ENCODE data around the gene NR2E3. TPM values are rescaled to one million over a fixed set of nuclear protein-coding genes. Genes with fewer than 3 reads are reported as not detected.
"Not testable (repeated sequence)": the region's sequence is repeated elsewhere in the genome, so short reads cannot be mapped to it uniquely, and the experiment has no call there.

NR2E3 gene
- total RNA-seq, 1 donor from 2014 or later: not detected

DNA sequence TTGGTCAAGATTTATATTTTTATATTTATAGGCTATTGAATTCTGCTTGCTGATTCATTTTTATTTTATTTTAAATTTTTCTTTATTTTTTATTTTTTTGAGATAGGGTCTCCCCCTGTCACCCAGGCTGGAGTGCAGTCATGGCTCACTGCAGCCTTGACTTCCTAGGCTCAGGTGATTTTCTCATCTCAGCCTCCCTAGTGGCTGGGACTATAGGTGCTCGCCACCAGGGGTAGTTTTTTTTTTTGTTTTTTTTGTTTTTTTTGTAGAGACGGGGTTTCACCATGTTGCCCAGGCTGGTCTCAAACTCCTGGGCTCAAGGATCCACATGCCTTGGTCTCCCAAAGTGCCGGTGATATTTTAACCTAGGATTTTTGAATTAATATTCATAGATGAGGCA is 31.2 kb downstream of the NR2E3 start:
- Histone ChIP-seq H3K36me3 (ENCODE audit: insufficient read depth, low read length) (peaks cover 6% of the 10 kb centered on the region), H3K4me3 (ENCODE audit: insufficient read depth, low read depth, low read length) (no peak overlapping the region), H4K20me1 (ENCODE audit: insufficient read depth, low read length) (no peaks in the 10 kb centered on the region), H2AFZ (ENCODE audit: low read depth, low read length) (no peak overlapping the region), H3K9me3 (ENCODE audit: insufficient read depth, low read depth, low read length) (no peaks in the 10 kb centered on the region), H3K27me3 (ENCODE audit: insufficient read depth, low read length) (no peaks in the 10 kb centered on the region), H3K4me2 (ENCODE audit: low read length) (no peak overlapping the region), H3K9ac (ENCODE audit: low read length) (no peak overlapping the region), H3K79me2 (ENCODE audit: insufficient read depth, low read length) (no peaks in the 10 kb centered on the region), H3K4me1 (ENCODE audit: insufficient read depth, low read length) (no peaks in the 10 kb centered on the region), H3K27ac (ENCODE audit: low read depth, low read length) (no peak overlapping the region)
- Mint-ChIP-seq H3K4me3 (ENCODE audit: unreplicated experiment) (no peak overlapping the region), H3K36me3 (ENCODE audit: low read depth, unreplicated experiment) (peaks cover 2% of the 10 kb centered on the region), H3K27me3 (ENCODE audit: low read depth, unreplicated experiment) (no peaks in the 10 kb centered on the region), H3K27ac (ENCODE audit: unreplicated experiment) (no peak overlapping the region), H3K4me1 (ENCODE audit: low read depth, unreplicated experiment) (no peaks in the 10 kb centered on the region), H3K9me3 (ENCODE audit: unreplicated experiment) (no peaks in the 10 kb centered on the region)
- no peak for DNase-seq (ENCODE audit: low read depth)
- TF ChIP-seq EZH2 (IDR thresholded peaks at IDR 0.05; ENCODE audit: insufficient read depth, low read length): no peak
- TF ChIP-seq, protein P1, sequence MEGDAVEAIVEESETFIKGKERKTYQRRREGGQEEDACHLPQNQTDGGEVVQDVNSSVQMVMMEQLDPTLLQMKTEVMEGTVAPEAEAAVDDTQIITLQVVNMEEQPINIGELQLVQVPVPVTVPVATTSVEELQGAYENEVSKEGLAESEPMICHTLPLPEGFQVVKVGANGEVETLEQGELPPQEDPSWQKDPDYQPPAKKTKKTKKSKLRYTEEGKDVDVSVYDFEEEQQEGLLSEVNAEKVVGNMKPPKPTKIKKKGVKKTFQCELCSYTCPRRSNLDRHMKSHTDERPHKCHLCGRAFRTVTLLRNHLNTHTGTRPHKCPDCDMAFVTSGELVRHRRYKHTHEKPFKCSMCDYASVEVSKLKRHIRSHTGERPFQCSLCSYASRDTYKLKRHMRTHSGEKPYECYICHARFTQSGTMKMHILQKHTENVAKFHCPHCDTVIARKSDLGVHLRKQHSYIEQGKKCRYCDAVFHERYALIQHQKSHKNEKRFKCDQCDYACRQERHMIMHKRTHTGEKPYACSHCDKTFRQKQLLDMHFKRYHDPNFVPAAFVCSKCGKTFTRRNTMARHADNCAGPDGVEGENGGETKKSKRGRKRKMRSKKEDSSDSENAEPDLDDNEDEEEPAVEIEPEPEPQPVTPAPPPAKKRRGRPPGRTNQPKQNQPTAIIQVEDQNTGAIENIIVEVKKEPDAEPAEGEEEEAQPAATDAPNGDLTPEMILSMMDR (IDR thresholded peaks at IDR 0.05; ENCODE audit: insufficient read depth, low read depth, low read length): no peak
- no peak for FAIRE-seq

DNA sequence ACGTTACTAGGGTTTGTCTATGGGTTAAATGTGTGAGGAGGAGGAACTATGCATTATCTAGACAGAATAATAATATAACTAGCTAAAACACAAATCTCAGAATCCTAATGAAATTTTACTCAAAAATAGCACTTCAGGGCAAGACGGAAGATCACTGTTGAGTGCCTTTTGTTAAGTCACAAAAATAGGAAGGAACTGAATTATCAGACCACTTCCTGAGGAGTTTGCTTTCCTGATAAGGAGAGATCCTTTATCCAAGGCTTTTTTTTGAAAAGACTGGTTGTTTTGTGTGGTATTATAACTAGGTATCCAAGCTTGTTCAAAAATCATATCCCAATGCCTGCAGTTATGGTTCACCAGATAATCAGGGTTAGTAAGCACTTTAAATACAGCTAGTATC is 34.6 kb downstream of the NR2E3 start:
- no peak overlapping the region for H3K27ac ChIP-seq (ENCODE audit: low read depth, low read length)
- Mint-ChIP-seq H3K4me3 (ENCODE audit: unreplicated experiment) (no peak overlapping the region), H3K27me3 (ENCODE audit: low read depth, unreplicated experiment) (no peaks in the 10 kb centered on the region), H3K9me3 (ENCODE audit: unreplicated experiment) (no peaks in the 10 kb centered on the region), H3K4me1 (ENCODE audit: low read depth, unreplicated experiment) (no peaks in the 10 kb centered on the region), H3K27ac (ENCODE audit: unreplicated experiment) (no peak overlapping the region), H3K36me3 (ENCODE audit: low read depth, unreplicated experiment) (peaks cover 8% of the 10 kb centered on the region)
- H3K4me3 ChIP-seq (ENCODE audit: insufficient read depth, low read depth, low read length): no peak overlapping the region
- FAIRE-seq: no peak
- no peaks in the 10 kb centered on the region for H3K27me3 ChIP-seq (ENCODE audit: insufficient read depth, low read length)
- peaks cover 5% of the 10 kb centered on the region for H3K36me3 ChIP-seq (ENCODE audit: insufficient read depth, low read length)
- H3K79me2 ChIP-seq (ENCODE audit: insufficient read depth, low read length): no peaks in the 10 kb centered on the region
- H3K4me2 ChIP-seq (ENCODE audit: low read length): no peak overlapping the region
- TF ChIP-seq, protein P1 (IDR thresholded peaks at IDR 0.05; ENCODE audit: insufficient read depth, low read depth, low read length): no peak
- TF ChIP-seq EZH2 (IDR thresholded peaks at IDR 0.05; ENCODE audit: insufficient read depth, low read length): no peak
- no peaks in the 10 kb centered on the region for H3K4me1 ChIP-seq (ENCODE audit: insufficient read depth, low read length)
- no peak overlapping the region for H3K9ac ChIP-seq (ENCODE audit: low read length)
- H3K9me3 ChIP-seq (ENCODE audit: insufficient read depth, low read depth, low read length): no peaks in the 10 kb centered on the region
- DNase-seq (ENCODE audit: low read depth): no peak
- H4K20me1 ChIP-seq (ENCODE audit: insufficient read depth, low read length): no peaks in the 10 kb centered on the region
- no peak overlapping the region for H2AFZ ChIP-seq (ENCODE audit: low read depth, low read length)

DNA sequence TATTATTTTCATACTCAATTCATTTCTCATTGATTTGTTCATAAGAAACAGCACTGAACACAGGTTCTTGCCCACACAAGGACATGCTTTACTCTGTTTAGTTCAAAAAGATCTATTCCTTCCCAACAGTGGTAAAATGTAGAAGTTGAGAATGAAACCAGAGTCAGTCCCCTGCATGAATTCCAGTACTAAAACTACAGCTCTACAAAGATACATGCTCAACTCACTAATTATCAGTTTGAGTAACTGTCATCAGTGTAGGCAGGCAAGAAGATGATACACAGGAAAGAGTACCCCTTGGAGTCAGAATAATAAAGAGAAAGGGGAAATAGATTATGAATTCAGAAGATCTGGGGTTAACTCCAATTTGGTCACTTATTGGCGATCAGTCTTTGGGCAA is 43.2 kb downstream of the NR2E3 start:
- FAIRE-seq: no peak
- H3K4me2 ChIP-seq (ENCODE audit: low read length): no peak overlapping the region
- no peak for DNase-seq (ENCODE audit: low read depth)
- no peaks in the 10 kb centered on the region for H3K79me2 ChIP-seq (ENCODE audit: insufficient read depth, low read length)
- no peaks in the 10 kb centered on the region for H3K9me3 ChIP-seq (ENCODE audit: insufficient read depth, low read depth, low read length)
- no peak overlapping the region for H3K27ac ChIP-seq (ENCODE audit: low read depth, low read length)
- no peaks in the 10 kb centered on the region for H3K4me1 Mint-ChIP-seq (ENCODE audit: low read depth, unreplicated experiment)
- no peak for TF ChIP-seq EZH2 (IDR thresholded peaks at IDR 0.05; ENCODE audit: insufficient read depth, low read length)
- TF ChIP-seq, protein P1 (IDR thresholded peaks at IDR 0.05; ENCODE audit: insufficient read depth, low read depth, low read length): no peak
- H3K9me3 Mint-ChIP-seq (ENCODE audit: unreplicated experiment): peaks cover 2% of the 10 kb centered on the region
- no peaks in the 10 kb centered on the region for H4K20me1 ChIP-seq (ENCODE audit: insufficient read depth, low read length)
- no peak overlapping the region for H3K27ac Mint-ChIP-seq (ENCODE audit: unreplicated experiment)
- H3K9ac ChIP-seq (ENCODE audit: low read length): no peak overlapping the region
- peaks cover 3% of the 10 kb centered on the region for H3K36me3 ChIP-seq (ENCODE audit: insufficient read depth, low read length)
- H3K4me3 ChIP-seq (ENCODE audit: insufficient read depth, low read depth, low read length): no peak overlapping the region
- peaks cover 13% of the 10 kb centered on the region for H3K36me3 Mint-ChIP-seq (ENCODE audit: low read depth, unreplicated experiment)
- H3K27me3 Mint-ChIP-seq (ENCODE audit: low read depth, unreplicated experiment): no peaks in the 10 kb centered on the region
- H2AFZ ChIP-seq (ENCODE audit: low read depth, low read length): no peak overlapping the region
- no peaks in the 10 kb centered on the region for H3K27me3 ChIP-seq (ENCODE audit: insufficient read depth, low read length)
- H3K4me1 ChIP-seq (ENCODE audit: insufficient read depth, low read length): no peaks in the 10 kb centered on the region
- H3K4me3 Mint-ChIP-seq (ENCODE audit: unreplicated experiment): no peak overlapping the region

DNA sequence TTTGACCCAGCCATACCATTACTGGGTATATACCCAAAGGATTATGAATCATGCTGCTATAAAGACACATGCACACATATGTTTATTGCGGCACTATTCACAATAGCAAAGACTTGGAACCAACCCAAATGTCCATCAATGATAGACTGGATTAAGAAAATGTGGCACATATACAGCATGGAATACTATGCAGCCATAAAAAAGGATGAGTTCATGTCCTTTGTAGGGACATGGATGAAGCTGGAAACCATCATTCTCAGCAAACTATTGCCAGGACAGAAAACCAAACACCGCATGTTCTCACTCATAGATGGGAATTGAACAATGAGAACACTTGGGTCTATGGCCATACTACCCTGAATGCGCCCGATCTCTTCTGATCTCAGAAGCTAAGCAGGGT is 47.9 kb downstream of the NR2E3 start:
- not testable (repeated sequence) for H3K27me3 ChIP-seq (ENCODE audit: insufficient read depth, low read length); H3K9ac ChIP-seq (ENCODE audit: low read length); H2AFZ ChIP-seq (ENCODE audit: low read depth, low read length); H3K9me3 ChIP-seq (ENCODE audit: insufficient read depth, low read depth, low read length); H3K4me1 Mint-ChIP-seq (ENCODE audit: low read depth, unreplicated experiment); H3K27ac ChIP-seq (ENCODE audit: low read depth, low read length); FAIRE-seq; H3K27ac Mint-ChIP-seq (ENCODE audit: unreplicated experiment); DNase-seq (ENCODE audit: low read depth); H4K20me1 ChIP-seq (ENCODE audit: insufficient read depth, low read length); H3K79me2 ChIP-seq (ENCODE audit: insufficient read depth, low read length); H3K36me3 ChIP-seq (ENCODE audit: insufficient read depth, low read length); H3K4me3 Mint-ChIP-seq (ENCODE audit: unreplicated experiment); H3K4me2 ChIP-seq (ENCODE audit: low read length); H3K4me1 ChIP-seq (ENCODE audit: insufficient read depth, low read length); H3K27me3 Mint-ChIP-seq (ENCODE audit: low read depth, unreplicated experiment); H3K36me3 Mint-ChIP-seq (ENCODE audit: low read depth, unreplicated experiment); H3K9me3 Mint-ChIP-seq (ENCODE audit: unreplicated experiment); H3K4me3 ChIP-seq (ENCODE audit: insufficient read depth, low read depth, low read length)

Data from astrocyte (in vitro differentiated cells and primary cell).